OCI-LY3 (cell line): ENCODE results near the gene GAS2.

Experiments
- CTCF ChIP-seq: fragments of 200-600, 300-600 bp; sonication (generic); IDR thresholded peaks from 2 replicates; pipeline ENCODE4 v1.5.1; 2014; ENCODE audit warnings: antibody characterized with exemption, low read length, low read depth
- EZH2phosphoT487 ChIP-seq: fragments of 200-600 bp; shearing (Covaris generic); IDR thresholded peaks from 2 replicates; pipeline ENCODE4 v1.6.1; 2018; ENCODE audit warnings: antibody characterized with exemption, mixed run types, low read depth

DNA sequence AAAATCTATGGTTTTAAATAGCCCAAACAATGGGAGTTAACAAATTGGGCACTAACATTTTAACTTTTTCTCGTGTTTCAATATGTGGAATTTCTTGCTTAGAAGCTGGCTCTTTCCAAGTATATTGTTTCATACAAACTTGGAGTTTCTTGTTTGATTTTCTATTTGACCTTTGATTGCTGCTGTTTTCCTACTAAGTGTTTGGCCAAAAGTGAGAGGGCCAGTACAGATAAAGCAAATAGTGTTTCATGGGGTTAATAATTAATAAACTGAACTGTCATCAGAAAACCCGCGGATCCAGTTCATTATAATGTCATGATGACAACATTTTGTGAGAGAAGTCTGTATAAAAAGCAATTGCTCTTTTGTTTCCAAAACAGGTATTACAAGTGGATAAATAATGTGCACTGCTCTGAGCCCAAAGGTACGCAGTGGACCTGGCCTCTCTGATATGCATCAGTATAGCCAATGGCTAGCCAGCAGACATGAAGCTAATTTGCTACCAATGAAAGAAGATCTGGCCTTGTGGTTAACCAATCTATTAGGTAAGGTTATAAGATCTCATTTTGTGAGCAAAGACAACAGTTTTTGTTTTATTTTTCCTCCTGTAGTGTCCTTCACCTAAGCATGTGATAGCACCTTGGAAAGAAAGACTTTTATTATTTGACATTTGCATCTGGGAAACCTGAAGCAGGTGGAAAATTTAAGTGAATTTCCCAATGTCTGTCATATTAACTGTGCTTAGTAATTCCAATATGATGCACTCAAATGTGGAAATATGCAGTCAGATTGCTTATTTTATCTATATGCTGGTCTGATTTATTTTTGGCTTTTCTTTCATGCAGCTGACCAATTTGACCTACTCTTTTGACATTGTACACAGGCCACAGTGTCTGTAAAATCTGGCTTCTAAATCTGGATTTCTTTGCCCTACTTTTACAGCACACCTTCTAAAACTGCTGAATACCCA, 8.3 kb downstream of the GAS2 start:
- TF ChIP-seq CTCF (no peak), EZH2phosphoT487 (no peak)
